ENCODE results near the gene TRIM41. TPM values are rescaled to one million over a fixed set of nuclear protein-coding genes. Genes with fewer than 3 reads are reported as not detected.

The TRIM41 gene
- total RNA-seq, 1 experiment from 2014 or later: 57.6 TPM

GRCh38 chr5:181246276-181247049, 23.4 kb downstream of the TRIM41 start:
- H3K79me2 ChIP-seq (ENCODE audit: low read depth): peaks cover 90% of the 10 kb centered on the region
- intact Hi-C loops (cut with micrococcal nuclease; ENCODE audit: unreplicated experiment): loop anchor here (2.0 kb wide), 1 partner anchor 14 kb away; the partner anchor contains the start of gene TRIM52
- peak overlapping the region; percentile 100 for H3K4me2 ChIP-seq
- TF ChIP-seq EZH2 (IDR thresholded peaks at IDR 0.05; ENCODE audit: low read depth): no peak
- TF ChIP-seq CTCF (conservative IDR thresholded peaks at IDR 0.05): no peak
- H4K20me1 ChIP-seq (ENCODE audit: insufficient read depth): peaks cover 54% of the 10 kb centered on the region
- H3K27me3 ChIP-seq (ENCODE audit: insufficient read depth, low read depth): no peaks in the 10 kb centered on the region
- peak overlapping the region; percentile 95 for H3K4me3 ChIP-seq
- H3K4me1 ChIP-seq (replicated peaks; ENCODE audit: insufficient read depth): peaks cover 44% of the 10 kb centered on the region
- ChIA-PET POLR2A (ENCODE audit: unreplicated experiment) (interaction anchor here (0.6 kb wide), 1 partner anchor 11 kb away, joined by 5 read pairs; no protein-coding TSS in a partner anchor), CTCF (no interaction called here)
- H3K9me3 ChIP-seq (ENCODE audit: insufficient read depth, low read depth): no peaks in the 10 kb centered on the region
- peak; percentile 76 to 93 for DNase-seq
- peak overlapping the region; percentile 85 for H2AFZ ChIP-seq
- no peaks in the 10 kb centered on the region for H3K9me2 ChIP-seq (ENCODE audit: insufficient read depth)
- BruUV-seq (replicated peaks): no TSS peak
- H3K27ac ChIP-seq: peak overlapping the region; percentile 97
- H3K36me3 ChIP-seq (ENCODE audit: low read depth): peaks cover 32% of the 10 kb centered on the region
- peaks cover 49% of the 10 kb centered on the region for H3F3A ChIP-seq (ENCODE audit: insufficient read depth, low read depth)

- Histone ChIP-seq H4K20me1 (ENCODE audit: insufficient read depth) (peaks cover 52% of the 10 kb centered on the region), H3F3A (ENCODE audit: insufficient read depth, low read depth) (peaks cover 31% of the 10 kb centered on the region), H3K27me3 (ENCODE audit: insufficient read depth, low read depth) (no peaks in the 10 kb centered on the region), H3K4me1 (replicated peaks; ENCODE audit: insufficient read depth) (peaks cover 48% of the 10 kb centered on the region), H3K4me3 (peak overlapping the region; percentile 95), H3K4me2 (peak overlapping the region; percentile 100), H3K27ac (0 out of 2 replicates have a peak overlapping the region, but pooled peaks have one; percentile 46), H3K9me3 (ENCODE audit: insufficient read depth, low read depth) (no peaks in the 10 kb centered on the region), H2AFZ (no peak overlapping the region), H3K9me2 (ENCODE audit: insufficient read depth) (no peaks in the 10 kb centered on the region), H3K79me2 (ENCODE audit: low read depth) (peaks cover 86% of the 10 kb centered on the region), H3K36me3 (ENCODE audit: low read depth) (peaks cover 23% of the 10 kb centered on the region)
- BruUV-seq (replicated peaks): no TSS peak
- TF ChIP-seq CTCF (conservative IDR thresholded peaks at IDR 0.05) (no peak), EZH2 (IDR thresholded peaks at IDR 0.05; ENCODE audit: low read depth) (no peak)
- CTCF ChIA-PET: no interaction called here
- POLR2A ChIA-PET (ENCODE audit: unreplicated experiment): no interaction called here
- intact Hi-C loops (cut with micrococcal nuclease; ENCODE audit: unreplicated experiment): no loop called here
- no peak for DNase-seq
These were observed 25.2 kb downstream of the TRIM41 start for GRCh38 chr5:181248277-181248676.

DNA sequence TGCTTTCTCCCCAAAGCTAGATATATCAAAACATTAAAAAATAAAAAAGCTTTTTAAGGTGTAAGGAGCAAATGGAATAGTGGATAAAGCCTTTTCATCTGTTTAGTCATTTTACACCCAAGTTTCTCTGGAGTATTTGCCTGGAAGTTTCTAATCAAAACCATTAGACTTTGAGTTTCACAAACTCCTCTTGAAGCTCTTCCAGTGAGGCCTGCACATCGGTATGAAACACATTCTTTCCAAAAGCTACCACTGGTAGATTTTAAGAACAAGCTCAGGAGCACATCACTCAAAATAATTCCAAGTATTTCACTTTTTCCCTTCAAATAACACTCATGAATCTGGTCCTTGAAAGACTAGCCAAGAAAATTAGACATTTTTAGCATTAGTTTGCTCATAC, 32.2 kb downstream of the TRIM41 start:
- TF ChIP-seq EZH2 (IDR thresholded peaks at IDR 0.05; ENCODE audit: low read depth) (no peak), CTCF (conservative IDR thresholded peaks at IDR 0.05) (no peak)
- POLR2A ChIA-PET (ENCODE audit: unreplicated experiment): interaction anchor here (0.6 to 0.7 kb wide), 3 partner anchors 22 to 48 kb away, joined by 3 to 4 read pairs (median 4); no protein-coding TSS in a partner anchor
- H3K79me2 ChIP-seq (ENCODE audit: low read depth): peaks cover 82% of the 10 kb centered on the region
- no peak overlapping the region for H3K4me3 ChIP-seq
- H3F3A ChIP-seq (ENCODE audit: insufficient read depth, low read depth): peaks cover 42% of the 10 kb centered on the region
- H3K9me3 ChIP-seq (ENCODE audit: insufficient read depth, low read depth): no peaks in the 10 kb centered on the region
- DNase-seq: no peak
- no TSS peak for BruUV-seq (replicated peaks)
- peaks cover 30% of the 10 kb centered on the region; the same call in 1 of the 2 replicates for H3K36me3 ChIP-seq (ENCODE audit: low read depth)
- H3K4me2 ChIP-seq: no peak overlapping the region
- H3K9me2 ChIP-seq (ENCODE audit: insufficient read depth): no peaks in the 10 kb centered on the region
- intact Hi-C loops (cut with micrococcal nuclease; ENCODE audit: unreplicated experiment): no loop called here
- H3K27ac ChIP-seq: no peak overlapping the region
- peaks cover 76% of the 10 kb centered on the region for H4K20me1 ChIP-seq (ENCODE audit: insufficient read depth)
- no peak overlapping the region for H2AFZ ChIP-seq
- H3K4me1 ChIP-seq (replicated peaks; ENCODE audit: insufficient read depth): peaks cover 64% of the 10 kb centered on the region
- CTCF ChIA-PET: no interaction called here
- H3K27me3 ChIP-seq (ENCODE audit: insufficient read depth, low read depth): no peaks in the 10 kb centered on the region
